ENCODE data around the gene RIPK1. TPM values are rescaled to one million over a fixed set of nuclear protein-coding genes. Genes with fewer than 3 reads are reported as not detected.
A peak's percentile ranks its signal among the peaks of the same experiment; 100 is the strongest.

Gene RIPK1
- total RNA-seq, 1 donor from 2014 or later: 26.2 TPM

GRCh38 chr6:3138341-3138740 lies 70.0 kb downstream of the RIPK1 start:
- Mint-ChIP-seq H3K27ac (ENCODE audit: unreplicated experiment) (no peak overlapping the region), H3K27me3 (ENCODE audit: low read depth) (no peaks in the 10 kb centered on the region), H3K36me3 (ENCODE audit: low read depth) (peaks cover 27% of the 10 kb centered on the region), H3K9me3 (ENCODE audit: low read depth) (no peaks in the 10 kb centered on the region), H3K4me1 (ENCODE audit: low read depth) (peaks cover 7% of the 10 kb centered on the region), H3K4me3 (ENCODE audit: unreplicated experiment) (no peak overlapping the region)
- no peak for TF ChIP-seq CTCF (IDR thresholded peaks at IDR 0.05)
- DNase-seq (ENCODE audit: low spot score): no peak

- H3K4me1 Mint-ChIP-seq (ENCODE audit: low read depth): peaks cover 7% of the 10 kb centered on the region
- no peaks in the 10 kb centered on the region for H3K9me3 Mint-ChIP-seq (ENCODE audit: low read depth)
- peak overlapping the region; percentile 54 for H3K27ac Mint-ChIP-seq (ENCODE audit: unreplicated experiment)
- H3K27me3 Mint-ChIP-seq (ENCODE audit: low read depth): no peaks in the 10 kb centered on the region
- H3K36me3 Mint-ChIP-seq (ENCODE audit: low read depth): peaks cover 27% of the 10 kb centered on the region
- no peak overlapping the region for H3K4me3 Mint-ChIP-seq (ENCODE audit: unreplicated experiment)
- TF ChIP-seq CTCF (IDR thresholded peaks at IDR 0.05): no peak
- no peak for DNase-seq (ENCODE audit: low spot score)
Observed at GRCh38 chr6:3139090-3139903, 71.0 kb downstream of the RIPK1 start.

- Mint-ChIP-seq H3K36me3 (ENCODE audit: low read depth) (peaks cover 31% of the 10 kb centered on the region), H3K9me3 (ENCODE audit: low read depth) (no peaks in the 10 kb centered on the region)
- no peak for TF ChIP-seq CTCF (IDR thresholded peaks at IDR 0.05)
Observed at GRCh38 chr6:3140201-3140600, 71.9 kb downstream of the RIPK1 start.

GRCh38 chr6:3142536-3142935 lies 74.2 kb downstream of the RIPK1 start:
- H3K27ac Mint-ChIP-seq (ENCODE audit: unreplicated experiment): no peak overlapping the region
- peaks cover 28% of the 10 kb centered on the region for H3K36me3 Mint-ChIP-seq (ENCODE audit: low read depth)
- no peak for TF ChIP-seq CTCF (IDR thresholded peaks at IDR 0.05)
- H3K27me3 Mint-ChIP-seq (ENCODE audit: low read depth): no peaks in the 10 kb centered on the region
- peaks cover 2% of the 10 kb centered on the region for H3K9me3 Mint-ChIP-seq (ENCODE audit: low read depth)
- DNase-seq (ENCODE audit: low spot score): no peak
- H3K4me3 Mint-ChIP-seq (ENCODE audit: unreplicated experiment): no peak overlapping the region
- peaks cover 7% of the 10 kb centered on the region for H3K4me1 Mint-ChIP-seq (ENCODE audit: low read depth)

More at GRCh38 chr6:3140201-3140600, 71.9 kb downstream of the RIPK1 start:
- no peak for DNase-seq (ENCODE audit: low spot score)
- H3K4me3 Mint-ChIP-seq (ENCODE audit: unreplicated experiment): no peak overlapping the region
- no peaks in the 10 kb centered on the region for H3K27me3 Mint-ChIP-seq (ENCODE audit: low read depth)
- peaks cover 7% of the 10 kb centered on the region for H3K4me1 Mint-ChIP-seq (ENCODE audit: low read depth)
- no peak overlapping the region for H3K27ac Mint-ChIP-seq (ENCODE audit: unreplicated experiment)

GRCh38 chr6:3143158-3143557 lies 74.9 kb downstream of the RIPK1 start:
- peaks cover 4% of the 10 kb centered on the region for H3K9me3 Mint-ChIP-seq (ENCODE audit: low read depth)
- no peaks in the 10 kb centered on the region for H3K27me3 Mint-ChIP-seq (ENCODE audit: low read depth)
- DNase-seq (ENCODE audit: low spot score): no peak
- no peak overlapping the region for H3K27ac Mint-ChIP-seq (ENCODE audit: unreplicated experiment)
- no peak overlapping the region for H3K4me3 Mint-ChIP-seq (ENCODE audit: unreplicated experiment)
- TF ChIP-seq CTCF (IDR thresholded peaks at IDR 0.05): no peak
- peaks cover 7% of the 10 kb centered on the region for H3K4me1 Mint-ChIP-seq (ENCODE audit: low read depth)
- peaks cover 25% of the 10 kb centered on the region for H3K36me3 Mint-ChIP-seq (ENCODE audit: low read depth)

All from chondrocyte (in vitro differentiated cells).